GM12801 (cell line): Measurements from ENCODE around the gene SETBP1.

Source experiments
- CTCF ChIP-seq: IDR thresholded peaks from one replicate; pipeline ENCODE4 v1.5.1; 2011; ENCODE audit warnings: control low read depth; ENCODE audit not compliant: insufficient read length; ENCODE audit errors: extremely low read depth

SETBP1 gene

GRCh38 chr18:44850001-44850400 lies 169.3 kb downstream of the SETBP1 start:
- TF ChIP-seq CTCF, result no peak

DNA sequence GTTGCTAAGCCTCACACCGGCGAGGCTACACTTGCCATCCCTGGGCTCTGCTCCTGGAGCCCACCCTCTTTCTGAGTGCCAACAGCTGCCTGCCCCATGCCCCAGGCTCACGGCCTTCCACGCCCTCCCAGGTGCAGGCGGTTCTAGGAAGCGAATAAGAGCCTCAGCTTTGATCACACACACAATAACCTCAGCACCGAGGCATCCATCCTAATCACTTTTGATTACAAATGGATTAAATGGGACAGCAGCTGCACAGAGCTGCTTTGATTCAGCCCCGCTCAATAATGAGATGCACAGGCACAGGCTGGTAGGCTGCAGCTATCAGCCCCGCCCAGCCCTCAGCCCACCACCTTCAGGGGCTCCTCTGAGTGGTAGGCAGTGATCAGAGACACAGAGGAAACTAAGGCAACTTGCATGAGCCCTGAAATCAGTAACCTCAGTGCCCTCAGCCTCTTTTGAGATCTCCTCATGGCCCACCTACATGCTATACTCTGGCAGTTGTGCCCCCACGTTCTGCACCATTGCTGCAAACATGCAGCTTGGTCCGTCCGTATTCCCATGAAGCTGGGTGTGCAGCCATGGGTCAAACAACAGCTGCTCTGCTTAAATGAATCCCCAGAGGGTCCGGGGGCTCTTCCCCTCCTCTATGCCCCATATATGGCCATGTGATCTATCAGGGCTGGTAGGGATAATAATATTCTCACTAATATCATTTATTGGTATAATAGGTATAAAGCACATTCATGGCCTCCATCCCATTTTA lies 171.4 kb downstream of the SETBP1 start:
- no peak for TF ChIP-seq CTCF

GRCh38 chr18:44852818-44853217 lies 172.1 kb downstream of the SETBP1 start:
- no peak for TF ChIP-seq CTCF

DNA sequence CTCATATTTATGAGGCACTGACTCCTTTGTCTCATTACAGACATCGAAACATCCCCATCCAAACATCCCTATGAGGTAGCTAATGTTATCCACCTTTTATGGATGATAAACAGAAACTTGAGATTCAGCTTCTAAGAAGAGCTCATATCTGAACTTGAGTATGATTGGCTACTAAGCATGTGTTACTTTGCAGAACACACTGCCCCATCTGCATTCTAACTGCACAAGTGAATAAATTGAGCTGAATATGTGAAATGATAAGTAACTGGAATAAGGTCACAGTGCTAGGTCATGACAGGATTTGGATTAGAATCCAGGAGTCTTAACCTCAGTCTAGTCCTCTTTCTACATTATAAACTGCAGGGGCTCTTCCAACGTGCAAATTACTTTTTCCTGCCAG lies 172.7 kb downstream of the SETBP1 start:
- TF ChIP-seq CTCF, result no peak

DNA sequence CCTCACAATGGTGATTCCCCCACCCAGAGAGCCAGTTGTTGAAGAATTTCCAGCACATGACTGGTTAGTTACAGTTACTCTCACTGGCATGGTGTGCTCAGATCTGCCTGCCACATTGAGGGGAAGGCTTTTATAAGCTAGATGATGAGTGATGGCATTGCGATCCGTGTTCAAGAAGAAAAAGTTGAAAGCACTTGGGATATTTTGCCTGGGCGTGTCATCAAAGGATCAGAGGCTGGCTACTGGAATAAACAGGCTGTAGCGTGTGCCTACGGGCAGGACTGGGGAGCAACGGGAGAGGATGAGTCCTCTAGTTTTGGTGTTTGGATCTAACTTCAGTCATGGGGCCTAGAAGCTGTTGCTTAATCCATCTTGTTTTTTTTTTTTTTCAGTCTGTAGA lies 175.0 kb downstream of the SETBP1 start:
- no peak for TF ChIP-seq CTCF

DNA sequence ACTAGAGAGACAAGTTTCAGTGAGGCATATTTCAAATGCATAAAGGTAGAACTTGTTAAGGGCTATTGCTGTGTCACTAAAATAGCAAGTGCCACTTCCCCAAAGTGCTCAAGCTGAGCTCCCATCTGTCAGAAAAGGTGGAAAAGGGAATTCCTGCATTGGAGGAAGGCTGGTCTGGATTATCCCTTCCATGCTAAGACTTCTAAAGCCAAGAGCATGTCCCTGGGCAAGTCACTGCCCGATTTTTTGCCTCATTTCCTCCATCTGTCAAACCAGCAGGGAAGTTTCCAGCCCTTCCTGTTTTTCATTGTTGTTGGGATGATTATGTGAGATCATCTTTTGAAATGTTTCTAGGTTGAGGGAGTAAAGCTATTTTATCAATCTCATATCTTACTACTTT lies 175.5 kb downstream of the SETBP1 start:
- TF ChIP-seq CTCF, result no peak

GRCh38 chr18:44857081-44857480 lies 176.4 kb downstream of the SETBP1 start:
- TF ChIP-seq CTCF, result no peak
